ENCODE measurements around the gene PDGFC. TPM values are rescaled to one million over a fixed set of nuclear protein-coding genes. Genes with fewer than 3 reads are reported as not detected.

PDGFC gene
- polyA plus RNA-seq, 3 donors = 2.5 to 5.0 (median 4.9) TPM

GRCh38 chr4:157018920-157019490 lies 47.4 kb upstream of the PDGFC start:
- Histone ChIP-seq H3K9ac (ENCODE audit: insufficient read depth, low read length, poor library complexity, severe bottlenecking) (no peak overlapping the region), H3K9me3 (replicated peaks in 1 of 2; ENCODE audit: control insufficient read depth in 1 of 2, insufficient read depth in 1 of 2, low read length in 2 of 2) (no peaks in the 10 kb centered on the region), H3K27ac (ENCODE audit: low read depth in 1 of 2, low read length in 2 of 2) (no peak overlapping the region), H3K27me3 (ENCODE audit: control insufficient read depth in 2 of 2, insufficient read depth in 2 of 2, low read length in 2 of 2) (no peaks in the 10 kb centered on the region), H3K4me3 (replicated peaks in 1 of 3; ENCODE audit: low read depth in 2 of 3, low read length in 3 of 3) (no peak overlapping the region), H3K79me2 (ENCODE audit: insufficient read depth, low read length) (no peaks in the 10 kb centered on the region), H3K36me3 (replicated peaks in 1 of 2; ENCODE audit: control insufficient read depth in 1 of 2, insufficient read depth in 2 of 2, low read length in 2 of 2) (no peaks in the 10 kb centered on the region), H3K4me1 (ENCODE audit: control insufficient read depth in 1 of 2, insufficient read depth in 2 of 2, low read length in 2 of 2) (no peaks in the 10 kb centered on the region), H3K4me2 (replicated peaks; ENCODE audit: extremely low read depth, low read length, poor library complexity, severe bottlenecking) (no peak overlapping the region), H2AFZ (ENCODE audit: insufficient read depth, low read depth, low read length, poor library complexity, severe bottlenecking) (no peak overlapping the region), H4K20me1 (ENCODE audit: insufficient read depth, low read length) (no peaks in the 10 kb centered on the region)
- H3K27ac Mint-ChIP-seq = no peak overlapping the region
- no peaks in the 10 kb centered on the region for H3K36me3 Mint-ChIP-seq
- no peak overlapping the region for H3K4me3 Mint-ChIP-seq
- peaks cover 0 to 2% (median 0%) of the 10 kb centered on the region in 3 donors for H3K27me3 Mint-ChIP-seq (ENCODE audit: low read depth in 3 of 3)
- TF ChIP-seq CTCF (IDR thresholded peaks at IDR 0.05) = no peak
- intact Hi-C loops (cut with micrococcal nuclease) = no loop called here
- peaks cover 4% of the 10 kb centered on the region for H3K4me1 Mint-ChIP-seq
- H3K9me3 Mint-ChIP-seq = no peaks in the 10 kb centered on the region
- no CpG with 5 or more reads among the region's 3 CpGs for WGBS (ENCODE audit: insufficient coverage)
- no peak for DNase-seq

GRCh38 chr4:157014621-157015591 lies 43.3 kb upstream of the PDGFC start:
- Histone ChIP-seq H3K27me3 (ENCODE audit: control insufficient read depth in 2 of 2, insufficient read depth in 2 of 2, low read length in 2 of 2) (no peaks in the 10 kb centered on the region), H3K9me3 (replicated peaks in 1 of 2; ENCODE audit: control insufficient read depth in 1 of 2, insufficient read depth in 1 of 2, low read length in 2 of 2) (no peaks in the 10 kb centered on the region), H4K20me1 (ENCODE audit: insufficient read depth, low read length) (no peaks in the 10 kb centered on the region), H3K9ac (ENCODE audit: insufficient read depth, low read length, poor library complexity, severe bottlenecking) (no peak overlapping the region), H3K4me3 (replicated peaks in 1 of 3; ENCODE audit: low read depth in 2 of 3, low read length in 3 of 3) (no peak overlapping the region), H3K4me2 (replicated peaks; ENCODE audit: extremely low read depth, low read length, poor library complexity, severe bottlenecking) (no peak overlapping the region), H3K79me2 (ENCODE audit: insufficient read depth, low read length) (no peaks in the 10 kb centered on the region), H3K4me1 (ENCODE audit: control insufficient read depth in 1 of 2, insufficient read depth in 2 of 2, low read length in 2 of 2) (no peaks in the 10 kb centered on the region), H3K27ac (ENCODE audit: low read depth in 1 of 2, low read length in 2 of 2) (no peak overlapping the region), H2AFZ (ENCODE audit: insufficient read depth, low read depth, low read length, poor library complexity, severe bottlenecking) (no peak overlapping the region), H3K36me3 (replicated peaks in 1 of 2; ENCODE audit: control insufficient read depth in 1 of 2, insufficient read depth in 2 of 2, low read length in 2 of 2) (no peaks in the 10 kb centered on the region)
- H3K36me3 Mint-ChIP-seq = no peaks in the 10 kb centered on the region
- intact Hi-C loops (cut with micrococcal nuclease) = no loop called here
- no peak for DNase-seq
- WGBS (ENCODE audit: insufficient coverage) = 89% methylated on average over 11 of the region's 13 CpGs
- H3K4me3 Mint-ChIP-seq = no peak overlapping the region
- H3K27me3 Mint-ChIP-seq (ENCODE audit: low read depth in 3 of 3) = no peaks in the 10 kb centered on the region
- peaks cover 4% of the 10 kb centered on the region for H3K4me1 Mint-ChIP-seq
- H3K9me3 Mint-ChIP-seq = no peaks in the 10 kb centered on the region
- H3K27ac Mint-ChIP-seq = no peak overlapping the region
- TF ChIP-seq CTCF (IDR thresholded peaks at IDR 0.05) = no peak

Measured in CD14-positive monocyte (primary cell).